Stimulated activated naive CD4-positive, alpha-beta T cell (primary cell): ENCODE measurements around the gene KIF16B.
"Not testable (repeated sequence)": the region's sequence is repeated elsewhere in the genome, so short reads cannot be mapped to it uniquely, and the experiment has no call there.

Experiments
- DNase-seq, 6 experiments: peaks; one replicate each; lab custom pipeline; 2025; lab: John Stamatoyannopoulos, UW

Gene KIF16B

GRCh38 chr20:16573001-16573965, at the start of gene KIF16B:
TSS of gene KIF16B (minus strand) at chr20:16573448. CDS start at chr20:16573275, 173 bp downstream.
- peak; percentile 59 to 79 (median 72) for DNase-seq

DNA sequence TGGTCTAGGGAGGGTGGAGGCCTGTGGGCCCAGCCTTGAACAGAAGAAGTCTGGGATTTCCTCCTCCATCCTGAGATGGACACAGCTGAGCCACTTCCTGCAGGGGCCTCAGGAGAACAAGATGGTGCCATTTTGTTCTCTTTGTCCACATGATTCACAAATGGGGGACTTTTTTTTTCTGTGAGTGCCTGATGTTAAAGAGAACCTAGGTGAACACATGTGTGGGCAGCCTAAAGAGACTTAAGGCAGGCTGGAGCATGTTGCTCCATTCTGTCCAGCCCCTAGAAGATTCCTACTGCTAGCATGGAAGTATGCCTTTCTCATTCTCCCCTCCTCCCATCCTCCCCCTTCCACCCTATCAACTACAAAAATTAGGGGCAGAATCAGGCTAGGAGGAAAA, 49.3 kb upstream of the KIF16B start:
- DNase-seq: no peak

GRCh38 chr20:16621435-16622141, 48.3 kb upstream of the KIF16B start:
- DNase-seq: no peak

GRCh38 chr20:16620961-16621360, 47.7 kb upstream of the KIF16B start:
- DNase-seq: no peak

- DNase-seq: no peak
Measured at GRCh38 chr20:16619953-16620352, 46.7 kb upstream of the KIF16B start.

- DNase-seq: no peak
Measured at GRCh38 chr20:16617056-16617455, 43.8 kb upstream of the KIF16B start.

DNA sequence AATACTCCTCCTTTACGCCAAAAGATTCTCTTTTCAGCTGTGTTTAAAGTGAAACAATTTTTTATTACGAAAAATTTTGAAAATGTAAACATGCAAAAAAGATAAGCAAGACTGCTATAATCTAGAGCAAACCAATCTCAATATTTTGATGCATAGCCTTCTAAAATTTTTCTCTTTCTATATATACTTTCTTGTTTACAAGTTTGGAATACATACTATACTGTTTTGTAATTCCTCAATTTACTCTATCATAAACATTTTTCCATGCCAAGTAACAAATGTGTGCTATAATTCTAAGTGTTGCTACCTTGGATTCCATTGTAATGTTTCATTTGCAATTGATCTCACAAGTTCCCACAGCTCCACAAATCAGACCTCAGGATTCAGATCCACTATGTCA, 43.1 kb upstream of the KIF16B start:
- DNase-seq: no peak

DNA sequence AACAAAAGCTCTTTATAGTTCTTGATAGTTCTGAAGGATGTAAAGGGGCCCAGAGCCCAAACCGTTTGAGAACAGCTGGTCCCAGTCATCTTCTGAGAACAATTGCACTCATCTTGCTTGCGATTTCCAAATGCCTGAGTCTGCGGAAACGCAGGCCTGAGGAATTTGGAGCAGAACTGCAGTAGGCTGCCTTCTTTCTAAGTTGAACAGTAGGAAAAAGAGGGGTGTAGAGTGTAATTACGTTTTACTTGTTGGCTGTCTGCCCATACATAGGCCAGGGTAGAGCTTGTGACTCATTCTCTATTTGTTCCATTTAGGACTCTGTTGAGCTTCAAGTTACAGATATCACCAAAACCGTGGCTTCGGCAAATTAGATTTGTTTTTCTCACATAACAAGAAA, 42.0 kb upstream of the KIF16B start:
- DNase-seq: no peak

DNA sequence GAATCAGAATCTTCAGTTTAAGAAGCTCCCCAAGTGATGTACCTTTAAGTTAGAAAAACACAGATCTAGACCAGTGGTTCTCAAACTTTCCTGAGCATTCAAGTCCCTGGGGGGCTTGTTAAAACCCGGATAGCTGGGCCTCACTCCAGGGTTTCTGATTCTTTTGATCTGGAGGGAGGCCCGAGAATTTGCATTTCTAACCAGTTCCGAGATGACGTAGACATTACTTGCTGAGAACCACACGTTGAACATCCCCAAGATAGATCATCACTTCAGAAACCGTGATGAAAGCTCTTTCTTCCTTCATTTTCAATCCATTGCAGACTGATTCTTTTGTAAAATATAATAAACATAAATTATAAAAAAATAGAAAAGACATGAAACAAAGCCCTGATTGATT, 40.7 kb upstream of the KIF16B start:
- DNase-seq: no peak

DNA sequence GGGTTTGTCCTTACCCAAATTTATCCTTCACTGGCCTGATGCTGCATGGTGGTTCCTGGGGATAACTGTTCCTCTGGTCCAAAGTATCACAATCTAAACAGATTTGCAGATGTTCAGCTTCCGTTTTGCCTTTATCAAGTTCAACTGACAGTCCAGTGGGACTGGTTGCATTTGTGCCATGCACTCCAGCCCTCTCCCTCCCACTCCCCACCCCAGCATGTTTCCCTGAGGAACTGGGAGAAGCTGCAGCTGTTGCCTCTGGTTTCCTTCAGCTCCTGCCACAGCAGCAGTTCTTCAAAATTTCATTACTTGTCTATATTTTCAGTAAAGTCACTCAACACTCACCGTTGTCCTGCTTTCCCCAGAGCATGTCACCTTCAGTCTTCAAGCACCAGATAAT, 39.5 kb upstream of the KIF16B start:
- DNase-seq: no peak

- DNase-seq: no peak
Measured at GRCh38 chr20:16611817-16612216, 38.6 kb upstream of the KIF16B start.

DNA sequence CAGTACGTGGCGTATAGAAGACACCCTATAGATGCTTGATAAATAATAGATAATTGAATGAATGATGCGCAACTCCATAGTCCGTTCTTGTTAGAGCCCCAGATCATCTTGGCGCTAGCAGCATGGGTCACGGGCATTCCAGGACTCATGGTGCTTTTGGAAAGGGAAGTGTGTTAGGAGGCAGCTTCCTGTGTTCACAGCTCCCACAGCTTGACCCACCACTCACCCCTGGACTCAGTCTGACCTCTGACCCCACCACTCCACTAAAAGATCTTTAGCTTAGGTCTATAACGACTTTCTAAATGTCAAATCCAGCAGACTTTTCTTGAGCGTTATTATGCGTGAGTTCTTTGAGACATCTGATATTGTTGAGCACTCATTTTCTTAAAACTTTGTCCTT, 35.8 kb upstream of the KIF16B start:
- no peak for DNase-seq

DNA sequence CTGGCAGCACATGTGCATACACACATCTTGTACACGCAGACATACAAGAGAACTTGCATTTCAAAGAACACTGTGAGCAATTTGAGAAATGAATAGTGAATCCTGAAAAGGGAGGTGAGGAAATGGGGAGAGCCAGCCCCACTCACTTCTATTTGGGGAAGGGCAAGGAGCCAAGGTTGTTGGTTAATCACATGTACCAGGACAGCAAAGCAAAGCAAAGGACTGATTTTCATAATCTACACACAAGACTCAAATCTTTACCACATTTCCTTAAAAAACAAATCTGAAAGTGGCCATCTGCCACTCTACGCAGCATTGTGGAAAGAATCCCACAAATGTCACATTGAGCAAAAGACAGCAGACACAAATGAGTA, 35.0 kb upstream of the KIF16B start:
- DNase-seq: no peak

- DNase-seq: no peak
Measured at GRCh38 chr20:16607364-16608276, 34.4 kb upstream of the KIF16B start.

DNA sequence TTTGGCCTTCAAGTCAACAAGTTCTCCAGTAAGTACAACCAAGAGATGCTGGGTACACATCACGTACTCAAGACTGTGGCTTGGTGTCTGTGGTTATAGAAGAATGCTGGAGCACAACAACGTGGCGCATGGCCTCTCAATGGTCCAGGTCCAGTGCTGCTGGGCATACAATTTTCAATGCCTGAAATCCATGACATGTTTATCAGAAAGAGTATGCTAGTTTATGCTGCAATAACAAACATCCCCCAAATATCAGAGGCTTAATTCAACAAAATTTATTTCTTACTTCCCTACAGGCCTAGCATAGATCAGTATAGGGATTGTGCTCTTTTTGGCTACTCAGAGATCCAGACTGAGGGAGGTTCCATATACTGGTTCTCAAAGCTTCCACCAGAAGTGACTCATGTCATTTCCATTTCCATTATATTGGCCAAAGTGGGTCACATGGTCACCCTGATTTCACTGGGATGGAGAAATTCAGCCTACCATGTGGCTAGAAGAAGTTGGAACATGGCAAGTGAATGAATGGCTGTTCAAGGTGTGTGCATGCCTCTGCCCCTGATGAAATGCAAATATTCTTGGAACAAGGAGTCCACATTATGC, 33.3 kb upstream of the KIF16B start:
- no peak for DNase-seq

GRCh38 chr20:16601047-16601446, 27.8 kb upstream of the KIF16B start:
- DNase-seq: no peak

GRCh38 chr20:16599257-16599656, 26.0 kb upstream of the KIF16B start:
- no peak for DNase-seq

- DNase-seq: no peak
Measured at GRCh38 chr20:16596991-16597390, 23.7 kb upstream of the KIF16B start.

DNA sequence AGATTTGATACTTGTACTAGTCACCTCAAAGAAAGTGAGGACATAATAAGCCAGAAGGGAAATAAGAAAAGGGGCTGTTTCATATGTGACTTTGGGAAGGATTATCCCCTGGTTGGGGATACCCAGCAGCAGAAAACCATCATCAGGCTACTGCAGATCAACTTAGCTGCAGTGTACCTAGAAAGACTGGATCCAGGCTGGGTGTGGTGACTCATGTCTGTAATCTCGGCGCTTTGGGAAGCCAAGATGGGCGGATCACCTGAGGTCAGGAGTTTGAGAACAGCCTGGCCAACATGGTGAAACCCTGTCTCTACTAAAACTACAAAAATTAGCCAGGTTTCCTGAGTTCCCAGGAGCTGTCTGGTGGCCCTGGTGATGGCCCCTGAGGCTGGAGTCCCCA, 23.2 kb upstream of the KIF16B start:
- DNase-seq: not testable (repeated sequence)

- DNase-seq: no peak
Measured at GRCh38 chr20:16595376-16595775, 22.1 kb upstream of the KIF16B start.

GRCh38 chr20:16590041-16590633, 16.9 kb upstream of the KIF16B start:
- DNase-seq: no peak
